ENCODE results near the gene SMYD3. TPM values are rescaled to one million over a fixed set of nuclear protein-coding genes. Genes with fewer than 3 reads are reported as not detected.

Gene SMYD3
- total and polyA plus RNA-seq, 4 donors = 10.5 to 40.1 (median 32.5) TPM

- Histone ChIP-seq H3K9ac (ENCODE audit: insufficient read depth in 1 of 2, low read length in 2 of 2) (no peak overlapping the region), H3K27me3 (ENCODE audit: control insufficient read depth in 3 of 3, insufficient read depth in 3 of 3, low read length in 2 of 3) (no peaks in the 10 kb centered on the region), H3K4me1 (ENCODE audit: control insufficient read depth in 5 of 5, insufficient read depth in 5 of 5, low read length in 5 of 5) (peaks cover 0 to 1% (median 0%) of the 10 kb centered on the region in 5 donors), H3K36me3 (ENCODE audit: control insufficient read depth in 4 of 4, insufficient read depth in 4 of 4, low read length in 4 of 4) (peaks cover 16 to 20% (median 18%) of the 10 kb centered on the region in 4 donors), H3K9me3 (ENCODE audit: control insufficient read depth in 4 of 4, insufficient read depth in 3 of 4, low read length in 3 of 4) (no peaks in the 10 kb centered on the region), H3K27ac (ENCODE audit: low read depth in 1 of 2, low read length in 1 of 2) (no peak overlapping the region), H3K4me3 (no peak overlapping the region)
- ATAC-seq (ENCODE audit: insufficient read depth, low FRiP score) = no peak
- no peak for DNase-seq
- TF ChIP-seq, protein P1, sequence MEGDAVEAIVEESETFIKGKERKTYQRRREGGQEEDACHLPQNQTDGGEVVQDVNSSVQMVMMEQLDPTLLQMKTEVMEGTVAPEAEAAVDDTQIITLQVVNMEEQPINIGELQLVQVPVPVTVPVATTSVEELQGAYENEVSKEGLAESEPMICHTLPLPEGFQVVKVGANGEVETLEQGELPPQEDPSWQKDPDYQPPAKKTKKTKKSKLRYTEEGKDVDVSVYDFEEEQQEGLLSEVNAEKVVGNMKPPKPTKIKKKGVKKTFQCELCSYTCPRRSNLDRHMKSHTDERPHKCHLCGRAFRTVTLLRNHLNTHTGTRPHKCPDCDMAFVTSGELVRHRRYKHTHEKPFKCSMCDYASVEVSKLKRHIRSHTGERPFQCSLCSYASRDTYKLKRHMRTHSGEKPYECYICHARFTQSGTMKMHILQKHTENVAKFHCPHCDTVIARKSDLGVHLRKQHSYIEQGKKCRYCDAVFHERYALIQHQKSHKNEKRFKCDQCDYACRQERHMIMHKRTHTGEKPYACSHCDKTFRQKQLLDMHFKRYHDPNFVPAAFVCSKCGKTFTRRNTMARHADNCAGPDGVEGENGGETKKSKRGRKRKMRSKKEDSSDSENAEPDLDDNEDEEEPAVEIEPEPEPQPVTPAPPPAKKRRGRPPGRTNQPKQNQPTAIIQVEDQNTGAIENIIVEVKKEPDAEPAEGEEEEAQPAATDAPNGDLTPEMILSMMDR (IDR thresholded peaks at IDR 0.05; ENCODE audit: control extremely low read depth, extremely low read depth) = no peak
- WGBS, 2 donors = 90 to 92% methylated on average over 7 of the region's 7 CpGs
Observed at GRCh38 chr1:246540738-246541491, 33.8 kb upstream of the SMYD3 start.

DNA sequence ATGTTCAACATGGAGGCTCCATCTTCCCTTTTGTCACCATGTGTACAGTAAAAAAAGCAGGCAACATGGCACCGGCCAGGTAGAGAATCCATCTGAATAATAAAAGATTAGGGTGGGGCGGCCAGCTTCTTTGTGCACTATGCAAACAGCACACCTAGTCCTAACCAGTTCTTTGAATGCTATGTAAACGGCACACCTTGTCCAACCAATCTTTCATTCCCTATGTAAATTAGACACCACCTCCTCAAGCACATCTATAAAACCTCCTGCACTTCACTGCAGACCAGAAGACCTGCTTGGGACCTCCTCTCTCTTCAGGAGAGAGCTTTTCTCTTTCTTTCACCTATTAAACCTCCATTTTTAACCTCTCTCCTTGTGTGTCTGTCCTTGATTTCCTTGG is 30.8 kb upstream of the SMYD3 start:
- Histone ChIP-seq H3K4me3 (no peak overlapping the region), H3K36me3 (ENCODE audit: control insufficient read depth in 4 of 4, insufficient read depth in 4 of 4, low read length in 4 of 4) (peaks cover 4 to 8% (median 6%) of the 10 kb centered on the region in 4 donors), H3K27ac (ENCODE audit: low read depth in 1 of 2, low read length in 1 of 2) (peak overlapping the region in 1 of 2 donors; percentile 41), H3K9ac (ENCODE audit: insufficient read depth in 1 of 2, low read length in 2 of 2) (no peak overlapping the region), H3K4me1 (ENCODE audit: control insufficient read depth in 5 of 5, insufficient read depth in 5 of 5, low read length in 5 of 5) (peaks cover 0 to 5% (median 0%) of the 10 kb centered on the region in 5 donors), H3K27me3 (ENCODE audit: control insufficient read depth in 3 of 3, insufficient read depth in 3 of 3, low read length in 2 of 3) (no peaks in the 10 kb centered on the region), H3K9me3 (ENCODE audit: control insufficient read depth in 4 of 4, insufficient read depth in 3 of 4, low read length in 3 of 4) (no peaks in the 10 kb centered on the region)
- TF ChIP-seq, protein P1 (IDR thresholded peaks at IDR 0.05; ENCODE audit: control extremely low read depth, extremely low read depth) = no peak
- WGBS, 2 donors = 74 to 86% methylated on average over 3 of the region's 3 CpGs
- ATAC-seq (ENCODE audit: insufficient read depth, low FRiP score) (no peak), DNase-seq (peak in 2 of 3 donors; percentile 7 to 19)

- Histone ChIP-seq H3K27ac (ENCODE audit: low read depth in 1 of 2, low read length in 1 of 2) (no peak overlapping the region), H3K9me3 (ENCODE audit: control insufficient read depth in 4 of 4, insufficient read depth in 3 of 4, low read length in 3 of 4) (no peaks in the 10 kb centered on the region), H3K27me3 (ENCODE audit: control insufficient read depth in 3 of 3, insufficient read depth in 3 of 3, low read length in 2 of 3) (no peaks in the 10 kb centered on the region), H3K36me3 (ENCODE audit: control insufficient read depth in 4 of 4, insufficient read depth in 4 of 4, low read length in 4 of 4) (peaks cover 3 to 8% (median 5%) of the 10 kb centered on the region in 4 donors), H3K4me3 (no peak overlapping the region), H3K9ac (ENCODE audit: insufficient read depth in 1 of 2, low read length in 2 of 2) (no peak overlapping the region), H3K4me1 (ENCODE audit: control insufficient read depth in 5 of 5, insufficient read depth in 5 of 5, low read length in 5 of 5) (peaks cover 0 to 5% (median 0%) of the 10 kb centered on the region in 5 donors)
- ATAC-seq (ENCODE audit: insufficient read depth, low FRiP score) = no peak
- TF ChIP-seq, protein P1 (IDR thresholded peaks at IDR 0.05; ENCODE audit: control extremely low read depth, extremely low read depth) = no peak
- WGBS, 2 donors = 78 to 80% methylated on average over 7 of the region's 7 CpGs
- DNase-seq = no peak
Observed at GRCh38 chr1:246537441-246537840, 30.4 kb upstream of the SMYD3 start.
